Calu3 (cell line): ENCODE data around the gene DNM2. TPM values are rescaled to one million over a fixed set of nuclear protein-coding genes. Genes with fewer than 3 reads are reported as not detected.

Experiments used
- BruUV-seq: library from RNA; stranded (reverse); fragments of 400-500 nt; replicated peaks from 2 replicates; lab custom pipeline; 2021; lab: Mats Ljungman, UMichigan
- CTCF ChIA-PET: fragments of 300-600 bp; sonication (Branson Sonifier 250); formaldehyde crosslinking; loops from one replicate; lab custom pipeline; 2022; ENCODE audit warnings: antibody characterized with exemption; lab: Charles Lee
- DNase-seq: peaks from one replicate; pipeline ENCODE4 v3.0.0; 2022
- H3K27ac Mint-ChIP-seq: one replicate; pipeline ENCODE4 v1.8.0; 2022; ENCODE audit warnings: mixed read lengths; ENCODE audit not compliant: unreplicated experiment
- H3K27me3 Mint-ChIP-seq: one replicate; pipeline ENCODE4 v1.8.0; 2022; ENCODE audit warnings: mixed read lengths; ENCODE audit not compliant: unreplicated experiment
- H3K36me3 Mint-ChIP-seq: one replicate; pipeline ENCODE4 v1.8.0; 2022; ENCODE audit warnings: mild to moderate bottlenecking, moderate library complexity, mixed read lengths; ENCODE audit not compliant: insufficient read depth, unreplicated experiment
- H3K4me1 Mint-ChIP-seq: one replicate; pipeline ENCODE4 v1.8.0; 2022; ENCODE audit warnings: mild to moderate bottlenecking, low read depth, mixed read lengths; ENCODE audit not compliant: unreplicated experiment
- H3K4me3 Mint-ChIP-seq: one replicate; pipeline ENCODE4 v1.8.0; 2022; ENCODE audit warnings: mild to moderate bottlenecking, low read depth, moderate library complexity, mixed read lengths; ENCODE audit not compliant: unreplicated experiment
- H3K9me3 Mint-ChIP-seq: one replicate; pipeline ENCODE4 v1.8.0; 2022; ENCODE audit warnings: low read depth, mixed read lengths; ENCODE audit not compliant: unreplicated experiment
- CTCF ChIP-seq: fragments of 200-600 bp; IDR thresholded peaks from one replicate; pipeline ENCODE4 v1.8.0; 2022; ENCODE audit warnings: antibody characterized with exemption; ENCODE audit not compliant: unreplicated experiment
- intact Hi-C: fragments of 100-400 bp; cut with micrococcal nuclease; formaldehyde crosslinking; loops from one replicate; pipeline ENCODE4 v1.10.0; 2022; ENCODE audit not compliant: unreplicated experiment
- total RNA-seq: library from RNA; stranded (reverse); gene quantifications from 2 replicates; pipeline ENCODE4 v1.2.3, GENCODE V29; 2022

DNM2 gene
- total RNA-seq, 1 experiment from 2014 or later = 126 TPM

- peaks cover 19% of the 10 kb centered on the region for H3K36me3 Mint-ChIP-seq
- TF ChIP-seq CTCF = no peak
- CTCF ChIA-PET = interaction anchor here (0.6 kb wide), 1 partner anchor 43 kb away, joined by 3 read pairs; no protein-coding TSS in a partner anchor
- no peak overlapping the region for H3K27ac Mint-ChIP-seq
- H3K27me3 Mint-ChIP-seq = no peaks in the 10 kb centered on the region
- H3K4me1 Mint-ChIP-seq = peaks cover 16% of the 10 kb centered on the region
- intact Hi-C loops = no loop called here
- no peak for DNase-seq
- BruUV-seq = no TSS peak
- H3K9me3 Mint-ChIP-seq = peaks cover 2% of the 10 kb centered on the region
- H3K4me3 Mint-ChIP-seq = no peak overlapping the region
Observed at GRCh38 chr19:10809651-10810285, 91.9 kb downstream of the DNM2 start.

GRCh38 chr19:10811391-10812111, 93.7 kb downstream of the DNM2 start:
- peaks cover 19% of the 10 kb centered on the region for H3K36me3 Mint-ChIP-seq

GRCh38 chr19:10812196-10812595, 94.3 kb downstream of the DNM2 start:
- BruUV-seq = no TSS peak
- H3K4me1 Mint-ChIP-seq = peaks cover 16% of the 10 kb centered on the region
- no peaks in the 10 kb centered on the region for H3K27me3 Mint-ChIP-seq
- TF ChIP-seq CTCF = no peak
- intact Hi-C loops = no loop called here
- H3K4me3 Mint-ChIP-seq = no peak overlapping the region
- CTCF ChIA-PET = no interaction called here
- peaks cover 2% of the 10 kb centered on the region for H3K9me3 Mint-ChIP-seq
- peaks cover 19% of the 10 kb centered on the region for H3K36me3 Mint-ChIP-seq
- DNase-seq = no peak
- H3K27ac Mint-ChIP-seq = no peak overlapping the region

More at GRCh38 chr19:10811391-10812111, 93.7 kb downstream of the DNM2 start:
- no peak for TF ChIP-seq CTCF
- DNase-seq = no peak
- Mint-ChIP-seq H3K4me1 (peaks cover 16% of the 10 kb centered on the region), H3K27me3 (no peaks in the 10 kb centered on the region), H3K4me3 (no peak overlapping the region), H3K9me3 (peaks cover 2% of the 10 kb centered on the region), H3K27ac (no peak overlapping the region)
- intact Hi-C loops = no loop called here
- CTCF ChIA-PET = no interaction called here
- no TSS peak for BruUV-seq

- Mint-ChIP-seq H3K4me3 (no peak overlapping the region), H3K27ac (no peak overlapping the region), H3K36me3 (peaks cover 19% of the 10 kb centered on the region), H3K27me3 (no peaks in the 10 kb centered on the region), H3K9me3 (peaks cover 2% of the 10 kb centered on the region), H3K4me1 (peaks cover 16% of the 10 kb centered on the region)
- no peak for DNase-seq
- CTCF ChIA-PET = interaction anchor here (0.6 kb wide), 1 partner anchor 42 kb away, joined by 3 read pairs; no protein-coding TSS in a partner anchor
- intact Hi-C loops = no loop called here
- no TSS peak for BruUV-seq
- no peak for TF ChIP-seq CTCF
Observed at GRCh38 chr19:10812902-10813404, 95.1 kb downstream of the DNM2 start.
